ENCODE data around the gene POLR1A. TPM values are rescaled to one million over a fixed set of nuclear protein-coding genes. Genes with fewer than 3 reads are reported as not detected.

POLR1A gene
- total RNA-seq: 10 to 100 TPM; 34.5 to 36.6 TPM

- DNase-seq: peak; percentile 89
- CTCF ChIA-PET: interaction anchor here (0.8 to 1.9 kb wide), 8 partner anchors 9 to 354 kb away, joined by 3 to 6 read pairs (median 4); no protein-coding TSS in a partner anchor
- Mint-ChIP-seq H3K4me1 (peaks cover 54% of the 10 kb centered on the region), H3K27me3 (no peaks in the 10 kb centered on the region), H3K4me3 (peak within 1 kb of the TSS; percentile 84), H3K27ac (peak within 1 kb of the TSS; percentile 99), H3K9me3 (peaks cover 2% of the 10 kb centered on the region), H3K36me3 (ENCODE audit: low read depth) (peaks cover 47% of the 10 kb centered on the region)
- POLR2A ChIA-PET: interaction anchor here (0.6 to 0.7 kb wide), 2 partner anchors 53 to 64 kb away, joined by 3 to 5 read pairs; no protein-coding TSS in a partner anchor
Observed at GRCh38 chr2:86105252-86105968, at the start of gene POLR1A. Gene POLR1A (minus strand): TSS chr2:86105886. CDS start chr2:86105776, 110 bp downstream.

- Mint-ChIP-seq H3K27ac (no peak overlapping the region), H3K36me3 (ENCODE audit: low read depth) (peaks cover 54% of the 10 kb centered on the region), H3K9me3 (no peaks in the 10 kb centered on the region), H3K4me3 (no peak overlapping the region), H3K27me3 (no peaks in the 10 kb centered on the region), H3K4me1 (peaks cover 1% of the 10 kb centered on the region)
- ChIA-PET CTCF (interaction anchor here (0.9 to 2.0 kb wide), 7 partner anchors 14 to 318 kb away, joined by 3 to 6 read pairs (median 4); no protein-coding TSS in a partner anchor), POLR2A (interaction anchor here (0.6 to 0.8 kb wide), 2 partner anchors 10 to 44 kb away, joined by 4 to 7 read pairs; no protein-coding TSS in a partner anchor)
- DNase-seq: no peak
Observed at GRCh38 chr2:86150502-86150901, 44.8 kb upstream of the POLR1A start.

GRCh38 chr2:86147793-86148192, 42.1 kb upstream of the POLR1A start:
- peaks cover 1% of the 10 kb centered on the region for H3K4me1 Mint-ChIP-seq
- POLR2A ChIA-PET: no interaction called here
- no peaks in the 10 kb centered on the region for H3K9me3 Mint-ChIP-seq
- no peaks in the 10 kb centered on the region for H3K27me3 Mint-ChIP-seq
- H3K36me3 Mint-ChIP-seq (ENCODE audit: low read depth): peaks cover 65% of the 10 kb centered on the region
- no peak overlapping the region for H3K27ac Mint-ChIP-seq
- H3K4me3 Mint-ChIP-seq: no peak overlapping the region
- DNase-seq: no peak
- CTCF ChIA-PET: interaction anchor here (0.7 to 1.7 kb wide), 2 partner anchors 9 to 47 kb away, joined by 3 to 4 read pairs; no protein-coding TSS in a partner anchor

- no peaks in the 10 kb centered on the region for H3K27me3 Mint-ChIP-seq
- CTCF ChIA-PET: no interaction called here
Observed at GRCh38 chr2:86143926-86144685, 38.4 kb upstream of the POLR1A start.

GRCh38 chr2:86143307-86143706, 37.6 kb upstream of the POLR1A start:
- Mint-ChIP-seq H3K36me3 (ENCODE audit: low read depth) (peaks cover 62% of the 10 kb centered on the region), H3K27ac (no peak overlapping the region), H3K9me3 (no peaks in the 10 kb centered on the region), H3K27me3 (no peaks in the 10 kb centered on the region), H3K4me1 (peaks cover 4% of the 10 kb centered on the region), H3K4me3 (no peak overlapping the region)
- ChIA-PET CTCF (no interaction called here), POLR2A (interaction anchor here (0.7 kb wide), 1 partner anchor 671 kb away, joined by 3 read pairs; no protein-coding TSS in a partner anchor)
- no peak for DNase-seq

More at GRCh38 chr2:86143926-86144685, 38.4 kb upstream of the POLR1A start:
- no peak for DNase-seq
- H3K9me3 Mint-ChIP-seq: no peaks in the 10 kb centered on the region
- no peak overlapping the region for H3K27ac Mint-ChIP-seq
- H3K4me3 Mint-ChIP-seq: no peak overlapping the region
- peaks cover 61% of the 10 kb centered on the region for H3K36me3 Mint-ChIP-seq (ENCODE audit: low read depth)
- H3K4me1 Mint-ChIP-seq: peaks cover 4% of the 10 kb centered on the region
- POLR2A ChIA-PET: interaction anchor here (0.6 to 0.7 kb wide), 2 partner anchors 394 to 672 kb away, joined by 3 to 4 read pairs; no protein-coding TSS in a partner anchor

- no peak overlapping the region for H3K4me3 Mint-ChIP-seq
- H3K27me3 Mint-ChIP-seq: no peaks in the 10 kb centered on the region
- POLR2A ChIA-PET: no interaction called here
- H3K4me1 Mint-ChIP-seq: peaks cover 4% of the 10 kb centered on the region
- DNase-seq: no peak
- CTCF ChIA-PET: no interaction called here
- no peak overlapping the region for H3K27ac Mint-ChIP-seq
- peaks cover 61% of the 10 kb centered on the region for H3K36me3 Mint-ChIP-seq (ENCODE audit: low read depth)
- no peaks in the 10 kb centered on the region for H3K9me3 Mint-ChIP-seq
Observed at GRCh38 chr2:86142436-86143257, 37.0 kb upstream of the POLR1A start.

- Mint-ChIP-seq H3K36me3 (ENCODE audit: low read depth) (peaks cover 69% of the 10 kb centered on the region), H3K27me3 (no peaks in the 10 kb centered on the region), H3K9me3 (no peaks in the 10 kb centered on the region), H3K4me1 (peaks cover 4% of the 10 kb centered on the region), H3K27ac (no peak overlapping the region), H3K4me3 (no peak overlapping the region)
- DNase-seq: no peak
- POLR2A ChIA-PET: interaction anchor here (0.6 kb wide), 1 partner anchor 9 kb away, joined by 7 read pairs; no protein-coding TSS in a partner anchor
- CTCF ChIA-PET: interaction anchor here (0.7 kb wide), 1 partner anchor 305 kb away, joined by 3 read pairs; no protein-coding TSS in a partner anchor
Observed at GRCh38 chr2:86140969-86141392, 35.3 kb upstream of the POLR1A start.

DNA sequence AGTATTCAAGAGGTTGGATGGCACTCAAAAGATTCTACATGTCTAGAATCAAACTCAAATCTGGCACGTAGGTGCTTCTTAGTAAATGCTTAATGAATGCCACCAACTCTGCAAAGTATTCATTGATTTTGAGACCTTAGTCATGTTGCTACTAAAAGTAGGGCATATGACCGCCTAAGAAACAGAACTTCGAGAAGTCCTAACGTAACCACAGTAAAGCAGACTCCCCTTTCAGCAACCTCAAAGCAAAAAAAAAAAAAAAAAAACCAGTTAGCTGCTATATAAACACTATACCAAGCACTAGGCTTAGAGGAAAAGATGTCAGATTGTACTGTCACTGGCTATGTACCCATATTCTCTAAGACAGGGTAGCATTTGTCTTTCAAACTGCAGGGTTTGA, 34.3 kb upstream of the POLR1A start:
- ChIA-PET POLR2A (no interaction called here), CTCF (no interaction called here)
- no peak for DNase-seq
- peaks cover 76% of the 10 kb centered on the region for H3K36me3 Mint-ChIP-seq (ENCODE audit: low read depth)
- peaks cover 4% of the 10 kb centered on the region for H3K4me1 Mint-ChIP-seq
- H3K27me3 Mint-ChIP-seq: no peaks in the 10 kb centered on the region
- H3K9me3 Mint-ChIP-seq: no peaks in the 10 kb centered on the region
- H3K4me3 Mint-ChIP-seq: no peak overlapping the region
- H3K27ac Mint-ChIP-seq: no peak overlapping the region

GRCh38 chr2:86138736-86139625, 33.3 kb upstream of the POLR1A start:
- H3K27ac Mint-ChIP-seq: peak overlapping the region; percentile 31
- H3K4me1 Mint-ChIP-seq: peaks cover 4% of the 10 kb centered on the region
- no peaks in the 10 kb centered on the region for H3K27me3 Mint-ChIP-seq
- H3K36me3 Mint-ChIP-seq (ENCODE audit: low read depth): peaks cover 72% of the 10 kb centered on the region
- CTCF ChIA-PET: interaction anchor here (0.6 to 1.6 kb wide), 6 partner anchors 9 to 708 kb away, joined by 3 to 7 read pairs (median 4); no protein-coding TSS in a partner anchor
- H3K4me3 Mint-ChIP-seq: no peak overlapping the region
- H3K9me3 Mint-ChIP-seq: no peaks in the 10 kb centered on the region
- no peak for DNase-seq
- POLR2A ChIA-PET: interaction anchor here (0.7 kb wide), 1 partner anchor 26 kb away, joined by 5 read pairs; no protein-coding TSS in a partner anchor

DNA sequence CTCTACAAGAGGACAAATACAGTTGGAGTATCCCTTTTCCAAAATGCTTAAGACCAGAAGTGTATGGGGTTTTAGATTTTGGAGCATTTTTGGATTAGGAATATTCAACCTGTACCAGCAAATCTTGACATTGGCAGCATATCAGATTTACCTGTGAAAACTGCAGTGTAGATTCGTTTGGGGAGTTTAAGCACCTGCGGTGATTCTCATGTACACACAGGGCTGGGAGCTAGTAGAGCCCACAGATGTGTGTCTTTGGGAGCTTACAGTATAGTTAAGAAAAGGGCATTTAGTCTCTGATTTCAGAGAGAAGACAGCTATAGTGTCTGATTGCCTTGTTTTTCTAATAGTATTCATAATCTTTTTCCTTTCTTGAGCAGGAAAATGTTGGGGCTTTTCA, 30.5 kb upstream of the POLR1A start:
- Mint-ChIP-seq H3K36me3 (ENCODE audit: low read depth) (peaks cover 79% of the 10 kb centered on the region), H3K27me3 (no peaks in the 10 kb centered on the region), H3K4me3 (no peak overlapping the region), H3K4me1 (peaks cover 4% of the 10 kb centered on the region), H3K9me3 (no peaks in the 10 kb centered on the region), H3K27ac (no peak overlapping the region)
- no peak for DNase-seq
- ChIA-PET POLR2A (interaction anchor here (0.5 kb wide), 1 partner anchor 23 kb away, joined by 6 read pairs; no protein-coding TSS in a partner anchor), CTCF (interaction anchor here (2.6 kb wide), 1 partner anchor 14 kb away, joined by 6 read pairs; no protein-coding TSS in a partner anchor)

DNA sequence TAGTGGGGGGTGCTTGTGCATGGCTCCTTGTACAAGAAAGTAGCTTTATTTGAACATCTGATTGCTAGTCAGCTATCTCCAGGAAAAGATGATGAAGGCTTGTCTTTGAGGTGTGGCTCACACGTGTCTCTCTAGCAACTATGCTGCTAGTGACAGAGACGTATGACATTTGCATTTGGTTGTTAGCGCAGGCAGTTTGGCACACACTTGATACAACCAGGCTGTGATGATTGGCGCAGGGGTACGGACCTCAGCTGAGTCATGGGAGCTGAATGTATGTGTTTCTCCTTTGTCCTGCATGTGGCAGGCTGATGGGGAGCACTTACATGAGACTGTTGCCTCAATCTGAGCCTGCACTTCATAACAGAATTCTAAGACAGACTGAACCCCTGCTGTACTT, 30.0 kb upstream of the POLR1A start:
- CTCF ChIA-PET: interaction anchor here (2.6 kb wide), 1 partner anchor 14 kb away, joined by 6 read pairs; no protein-coding TSS in a partner anchor
- Mint-ChIP-seq H3K36me3 (ENCODE audit: low read depth) (peaks cover 80% of the 10 kb centered on the region), H3K9me3 (no peaks in the 10 kb centered on the region), H3K4me3 (no peak overlapping the region), H3K27me3 (no peaks in the 10 kb centered on the region), H3K4me1 (peaks cover 4% of the 10 kb centered on the region), H3K27ac (no peak overlapping the region)
- no peak for DNase-seq
- POLR2A ChIA-PET: interaction anchor here (0.5 kb wide), 1 partner anchor 23 kb away, joined by 6 read pairs; no protein-coding TSS in a partner anchor
